ENCODE measurements around the gene POU2F1. TPM values are rescaled to one million over a fixed set of nuclear protein-coding genes. Genes with fewer than 3 reads are reported as not detected.

Gene POU2F1
- total and polyA plus RNA-seq, 12 donors: 1.3 to 13.9 (median 10.1) TPM

DNA sequence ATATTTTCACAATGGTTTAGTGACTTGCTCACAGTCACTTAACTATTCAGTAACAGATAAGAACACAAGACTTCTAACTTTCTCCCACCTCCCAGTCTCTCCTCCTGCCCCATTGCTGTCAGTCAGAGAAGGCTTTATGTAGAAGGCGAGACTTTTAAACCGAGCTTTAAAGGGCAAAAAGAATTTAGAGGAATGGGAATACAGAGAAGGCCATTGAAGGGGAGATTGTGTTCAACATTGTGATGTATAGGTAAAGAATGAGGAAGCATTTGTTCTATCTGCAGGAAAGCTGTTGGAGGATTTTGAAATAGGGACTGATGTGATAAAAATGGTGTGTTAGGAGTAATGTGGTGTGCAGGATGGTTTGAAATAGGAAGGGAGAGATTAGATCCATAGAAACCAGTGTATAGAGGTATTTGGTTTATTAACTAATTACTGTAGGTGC, 7.3 kb downstream of the POU2F1 start:
- Histone ChIP-seq H3K4me1 (peaks cover under 1 to 56% (median 42%) of the 10 kb centered on the region in 9 donors), H3K27ac (no peak overlapping the region), H3K9me3 (no peaks in the 10 kb centered on the region), H3K36me3 (no peaks in the 10 kb centered on the region), H3K27me3 (no peaks in the 10 kb centered on the region), H3K4me3 (no peak overlapping the region)
- ATAC-seq (no peak), DNase-seq (no peak)
- WGBS, 2 donors: 87 to 88% methylated on average over 2 of the region's 2 CpGs
- TF ChIP-seq, protein P1, sequence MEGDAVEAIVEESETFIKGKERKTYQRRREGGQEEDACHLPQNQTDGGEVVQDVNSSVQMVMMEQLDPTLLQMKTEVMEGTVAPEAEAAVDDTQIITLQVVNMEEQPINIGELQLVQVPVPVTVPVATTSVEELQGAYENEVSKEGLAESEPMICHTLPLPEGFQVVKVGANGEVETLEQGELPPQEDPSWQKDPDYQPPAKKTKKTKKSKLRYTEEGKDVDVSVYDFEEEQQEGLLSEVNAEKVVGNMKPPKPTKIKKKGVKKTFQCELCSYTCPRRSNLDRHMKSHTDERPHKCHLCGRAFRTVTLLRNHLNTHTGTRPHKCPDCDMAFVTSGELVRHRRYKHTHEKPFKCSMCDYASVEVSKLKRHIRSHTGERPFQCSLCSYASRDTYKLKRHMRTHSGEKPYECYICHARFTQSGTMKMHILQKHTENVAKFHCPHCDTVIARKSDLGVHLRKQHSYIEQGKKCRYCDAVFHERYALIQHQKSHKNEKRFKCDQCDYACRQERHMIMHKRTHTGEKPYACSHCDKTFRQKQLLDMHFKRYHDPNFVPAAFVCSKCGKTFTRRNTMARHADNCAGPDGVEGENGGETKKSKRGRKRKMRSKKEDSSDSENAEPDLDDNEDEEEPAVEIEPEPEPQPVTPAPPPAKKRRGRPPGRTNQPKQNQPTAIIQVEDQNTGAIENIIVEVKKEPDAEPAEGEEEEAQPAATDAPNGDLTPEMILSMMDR (IDR thresholded peaks at IDR 0.05): no peak
- intact Hi-C loops (cut with DNase I): no loop called here

DNA sequence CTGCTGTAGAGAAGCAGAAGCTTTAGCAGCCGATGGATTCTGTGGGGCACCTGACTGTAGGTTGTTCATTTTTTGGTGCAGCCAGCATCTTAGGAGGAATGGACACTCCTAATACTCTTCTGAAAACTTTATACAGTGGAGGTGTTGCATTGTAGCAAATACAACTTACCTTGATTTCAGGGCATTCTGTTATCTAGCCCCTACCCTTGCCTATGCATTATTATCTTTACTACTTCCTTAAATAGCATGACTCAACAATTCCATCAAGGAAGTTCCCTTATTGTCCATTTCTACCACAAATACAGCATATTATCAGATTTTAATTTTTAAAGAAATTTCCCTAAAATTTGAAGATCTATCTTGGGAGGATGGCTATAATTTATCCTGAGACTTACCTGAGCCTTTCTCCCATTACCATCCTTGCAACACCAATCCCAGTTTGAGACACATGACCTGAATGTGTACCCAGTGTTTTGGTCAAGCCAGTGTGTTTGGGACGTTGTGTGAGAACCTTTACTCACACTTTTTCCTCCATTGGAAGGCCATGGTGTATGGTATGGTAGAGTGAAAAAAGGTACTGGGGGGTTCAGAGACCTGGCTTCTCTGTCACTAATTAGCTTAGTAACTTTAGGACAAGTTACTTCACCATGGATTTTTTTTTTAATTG, 9.2 kb downstream of the POU2F1 start:
- Histone ChIP-seq H3K4me1 (peaks cover 0 to 53% (median 36%) of the 10 kb centered on the region in 9 donors), H3K36me3 (no peaks in the 10 kb centered on the region), H3K4me3 (peak overlapping the region in 1 of 10 donors; percentile 24), H3K27ac (peak overlapping the region in 1 of 10 donors; percentile 73), H3K27me3 (no peaks in the 10 kb centered on the region), H3K9me3 (no peaks in the 10 kb centered on the region)
- intact Hi-C loops (cut with DNase I): no loop called here
- WGBS, 2 donors: 71 to 77% methylated on average over 2 of the region's 2 CpGs
- ATAC-seq: peak in 1 of 8 donors; percentile 33
- DNase-seq: no peak
- TF ChIP-seq, protein P1 (IDR thresholded peaks at IDR 0.05): no peak

DNA sequence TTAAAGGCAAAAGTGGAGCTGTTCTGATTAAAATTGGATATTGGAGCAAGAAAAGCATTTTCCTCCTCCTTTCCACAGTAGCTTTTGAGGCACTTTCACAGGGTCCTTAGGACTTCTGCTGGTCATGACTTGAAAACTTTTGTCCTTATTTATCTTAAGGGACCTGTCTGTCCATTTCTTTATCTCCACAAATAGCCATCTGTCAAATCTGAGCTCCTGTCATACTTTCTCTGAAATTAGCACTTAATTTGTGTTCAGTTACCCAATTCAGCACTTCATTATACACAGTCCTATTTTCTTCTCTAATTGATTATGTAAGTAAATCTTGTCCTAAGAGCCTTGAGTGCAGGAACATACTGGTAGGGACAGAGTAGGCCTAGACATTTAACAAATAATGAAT, 9.8 kb downstream of the POU2F1 start:
- H3K4me1 ChIP-seq: peaks cover 0 to 57% (median 42%) of the 10 kb centered on the region in 9 donors
- intact Hi-C loops (cut with DNase I): no loop called here
- peak overlapping the region in 1 of 10 donors; percentile 73 for H3K27ac ChIP-seq
- no peak for ATAC-seq
- TF ChIP-seq, protein P1 (IDR thresholded peaks at IDR 0.05): no peak
- H3K36me3 ChIP-seq: no peaks in the 10 kb centered on the region
- no peaks in the 10 kb centered on the region for H3K9me3 ChIP-seq
- DNase-seq: no peak
- no peak overlapping the region for H3K4me3 ChIP-seq
- no peaks in the 10 kb centered on the region for H3K27me3 ChIP-seq

DNA sequence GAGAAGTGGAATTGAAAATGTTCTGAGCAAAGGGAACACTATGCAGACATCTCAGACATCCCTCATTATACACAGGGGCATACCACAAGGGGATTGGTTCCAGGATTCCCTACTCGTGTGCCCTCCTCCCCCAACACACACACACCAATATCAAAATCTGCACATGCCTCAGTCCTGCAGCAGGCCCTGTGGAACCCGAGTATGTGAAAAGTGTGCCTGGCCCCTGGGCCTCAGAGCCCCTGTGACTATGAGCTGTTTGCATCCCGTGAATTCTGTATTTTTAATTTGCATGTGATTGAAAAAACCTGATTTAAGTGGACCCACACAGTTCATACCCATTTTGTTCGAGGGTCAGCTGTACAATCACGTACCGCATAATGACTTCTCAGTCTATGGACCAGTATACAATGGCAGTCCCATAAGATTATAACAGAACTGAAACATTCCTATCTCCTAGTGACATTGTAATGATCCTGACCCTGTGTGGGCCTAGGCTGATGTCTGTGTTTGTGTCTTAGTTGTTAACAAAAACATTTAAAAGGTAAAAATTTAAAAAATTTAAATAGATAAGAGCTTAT, 11.3 kb downstream of the POU2F1 start:
- DNase-seq: no peak
- 84 to 87% methylated on average over 6 of the region's 6 CpGs for WGBS, 2 donors
- TF ChIP-seq, protein P1 (IDR thresholded peaks at IDR 0.05): no peak
- ATAC-seq: no peak
- Histone ChIP-seq H3K4me1 (peaks cover 0 to 57% (median 34%) of the 10 kb centered on the region in 9 donors), H3K36me3 (no peaks in the 10 kb centered on the region), H3K4me3 (no peak overlapping the region), H3K27ac (no peak overlapping the region), H3K9me3 (no peaks in the 10 kb centered on the region), H3K27me3 (no peaks in the 10 kb centered on the region)
- intact Hi-C loops (cut with DNase I): no loop called here
